GM13977 (cell line): Measurements from ENCODE around the gene PNPLA2.

Experiments
- DNase-seq: peaks from one replicate; pipeline ENCODE4 v3.0.0; 2012; ENCODE audit warnings: low spot score
- CTCF ChIP-seq: IDR thresholded peaks from 2 replicates; pipeline ENCODE4 v1.5.1; 2012; ENCODE audit warnings: mild to moderate bottlenecking, control low read depth; ENCODE audit not compliant: insufficient read depth; ENCODE audit errors: extremely low read depth, missing control alignments
- in situ Hi-C: fragments of 300-500 bp; cut with MboI; formaldehyde crosslinking; loops from one replicate; pipeline ENCODE4 v1.12.0; 2022; ENCODE audit warnings: low sequenced_read_pairs, low pct_unique_long_range_greater_than_20kb, mixed read lengths, inconsistent platforms; ENCODE audit not compliant: unreplicated experiment

PNPLA2 gene

DNA sequence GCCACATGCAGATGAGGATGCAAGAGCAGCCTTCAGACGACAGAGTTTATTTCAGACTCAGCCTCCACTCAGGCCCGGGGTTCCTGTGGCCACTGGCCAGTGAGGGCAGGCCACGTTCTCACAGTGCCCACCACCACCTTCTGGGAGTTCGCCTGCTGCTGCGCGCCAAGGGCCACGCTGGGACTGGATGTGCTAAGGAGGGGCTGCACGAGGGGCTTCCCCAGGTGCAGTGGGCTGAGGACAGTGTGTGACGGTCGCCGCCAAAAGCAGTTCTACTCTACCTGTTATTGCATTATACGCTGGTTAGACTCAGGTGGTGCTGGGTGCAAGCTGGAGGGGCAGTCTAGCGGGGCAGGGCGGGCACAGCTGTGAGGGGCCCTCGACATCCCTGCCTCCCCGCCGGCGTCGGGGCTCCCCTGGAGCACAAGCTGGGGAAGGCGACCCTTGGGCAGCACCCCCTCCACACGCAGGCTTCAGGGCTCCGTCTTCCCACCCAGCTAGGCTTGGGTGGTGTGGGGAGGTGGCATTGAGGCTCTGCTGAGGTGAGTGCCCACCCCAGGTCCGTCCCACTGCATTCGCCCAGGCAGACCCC is 31.5 kb upstream of the PNPLA2 start:
- TF ChIP-seq CTCF, result no peak
- DNase-seq, result no peak
- in situ Hi-C loops, result no loop called here

DNA sequence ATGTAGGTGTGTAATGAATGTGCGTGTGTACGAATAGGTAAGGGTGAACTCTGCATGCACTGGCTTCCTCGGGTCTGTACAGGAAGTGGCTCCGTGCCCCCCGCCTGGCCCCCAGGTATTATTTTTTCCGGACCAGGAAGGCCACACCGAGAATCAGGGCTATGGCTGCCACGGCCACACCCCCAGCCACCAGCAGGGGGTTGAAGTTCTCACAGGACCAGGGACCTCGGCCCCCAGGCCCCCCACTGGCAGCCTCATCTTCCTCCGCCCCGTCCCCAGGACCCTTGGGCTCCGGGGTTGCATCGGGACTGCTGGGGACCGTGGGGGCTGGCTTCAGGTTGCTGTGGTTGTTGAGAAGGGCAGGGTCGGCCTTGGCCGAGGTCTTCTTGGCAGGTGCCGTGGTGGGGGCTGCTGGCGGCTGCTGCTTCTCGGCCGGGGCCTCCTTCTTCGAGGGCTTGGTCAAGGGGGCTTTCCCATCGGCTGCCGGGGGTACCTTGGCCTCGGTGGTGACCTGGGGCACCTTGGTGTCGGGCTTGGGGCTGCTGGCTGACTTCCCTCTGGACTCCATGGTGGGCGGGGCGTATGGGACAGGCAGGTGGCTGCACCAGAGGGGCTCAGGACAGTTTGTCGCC is 30.6 kb upstream of the PNPLA2 start:
- in situ Hi-C loops, result no loop called here
- no peak for TF ChIP-seq CTCF

GRCh38 chr11:788953-789940 is 29.5 kb upstream of the PNPLA2 start:
- in situ Hi-C loops, result no loop called here
- no peak for DNase-seq
- no peak for TF ChIP-seq CTCF

More for the DNA sequence above, 30.6 kb upstream of the PNPLA2 start:
- no peak for DNase-seq

DNA sequence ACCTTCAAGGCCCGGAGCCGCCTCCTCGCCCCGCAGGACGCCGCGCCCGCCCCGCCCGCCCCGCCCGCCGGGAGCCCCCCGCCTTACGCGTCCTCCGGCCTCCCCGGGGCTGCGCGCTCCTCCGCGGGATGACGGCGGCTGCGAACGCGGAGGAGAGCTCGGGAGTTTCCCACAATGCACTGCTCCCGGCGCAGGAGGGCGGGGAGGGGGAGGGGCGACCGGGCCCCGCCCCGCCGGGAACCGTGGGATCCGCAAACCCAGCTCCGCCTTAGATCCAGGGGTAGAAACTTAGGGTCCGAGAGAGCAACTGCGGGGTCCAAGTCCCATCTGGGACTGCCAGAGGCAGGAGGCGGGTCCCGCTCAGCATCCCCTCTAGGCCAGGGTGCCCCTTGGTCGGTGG is 28.8 kb upstream of the PNPLA2 start, which contains the start of gene CEND1:
Gene CEND1 (minus strand): TSS at position 148 of the 400 bp plus-strand sequence. CDS start 1,514 bp downstream, outside the sequence.
- TF ChIP-seq CTCF, result no peak
- peak; percentile 78 for DNase-seq
- in situ Hi-C loops, result no loop called here

DNA sequence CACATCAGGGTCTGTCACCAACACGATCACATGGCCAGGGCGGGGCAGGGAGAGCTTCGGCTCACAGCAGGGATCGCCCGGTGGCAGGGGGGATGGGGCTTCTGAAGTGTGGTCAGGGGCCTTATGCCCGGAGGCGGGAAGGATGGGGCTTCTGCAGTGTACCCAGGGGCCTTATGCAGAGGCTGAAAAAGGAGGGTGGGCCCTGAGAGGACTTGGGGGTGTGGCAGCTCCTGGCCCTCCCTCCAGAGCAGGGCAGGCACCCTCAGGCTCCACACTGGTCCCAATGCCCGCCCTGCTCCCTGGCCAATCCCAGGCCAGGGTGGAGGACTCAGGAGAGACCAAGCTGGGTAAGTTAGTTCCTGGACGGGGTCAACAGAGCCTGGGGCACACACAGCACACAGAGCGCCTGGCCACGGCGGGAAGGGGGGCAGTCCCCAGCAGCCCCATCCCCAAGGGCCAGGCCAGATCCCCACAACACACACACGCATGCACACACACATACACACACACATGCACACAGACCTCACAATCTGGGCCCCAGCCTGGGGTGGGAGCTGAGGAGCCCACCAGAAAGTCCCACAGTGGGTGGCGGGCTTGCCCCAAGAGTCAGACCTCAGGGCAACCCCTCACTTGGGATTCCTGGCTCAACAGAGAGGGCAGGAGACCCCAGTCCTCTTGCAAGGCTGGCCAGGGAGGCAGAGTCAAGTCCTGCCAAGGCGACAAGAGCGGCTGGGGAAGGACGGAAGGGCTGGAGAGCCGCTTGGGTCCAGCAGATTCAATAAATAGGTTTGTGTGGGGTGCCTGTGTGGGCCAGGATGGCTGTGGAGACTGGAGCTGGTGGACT is 27.8 kb upstream of the PNPLA2 start:
- no peak for TF ChIP-seq CTCF
- in situ Hi-C loops, result no loop called here
- no peak for DNase-seq
